Panc1 (cell line): ENCODE data around the gene KLHDC1.

Experiments used
- CTCF ChIP-seq: fragments of 450-650 bp; IDR thresholded peaks from 2 replicates; pipeline ENCODE4 v1.5.1; 2017; ENCODE audit warnings: mild to moderate bottlenecking
- POLR2AphosphoS5 ChIP-seq: IDR thresholded peaks from 2 replicates; pipeline ENCODE4 v1.6.1; 2012; ENCODE audit warnings: mild to moderate bottlenecking, low read depth, low read length, moderate library complexity
- REST ChIP-seq, 2 experiments: IDR thresholded peaks; 2 replicates each; pipeline ENCODE4 v1.6.1; 2011 to 2012; ENCODE audit warnings: low read depth in 2 of 2, control low read depth in 1 of 2, low read length in 1 of 2, mild to moderate bottlenecking in 1 of 2, moderate library complexity in 1 of 2; ENCODE audit not compliant: insufficient read depth in 1 of 2
- SIN3A ChIP-seq: IDR thresholded peaks from 2 replicates; pipeline ENCODE4 v1.6.1; 2012; ENCODE audit warnings: low read depth, mild to moderate bottlenecking, low read length, moderate library complexity, borderline replicate concordance; ENCODE audit not compliant: insufficient read depth
- TCF7L2 ChIP-seq: IDR thresholded peaks from 2 replicates; pipeline ENCODE4 v1.6.1; 2011; ENCODE audit warnings: mild to moderate bottlenecking, low read depth, low read length, inconsistent platforms

GRCh38 chr14:49774106-49774505 is 81.2 kb downstream of the KLHDC1 start:
- TF ChIP-seq CTCF, result no peak
- no peak for TF ChIP-seq TCF7L2
- no peak for TF ChIP-seq POLR2AphosphoS5
- TF ChIP-seq REST (IDR thresholded peaks at IDR 0.05; ENCODE audit: insufficient read depth in 1 of 2, low read depth in 2 of 2, low read length in 1 of 2), result no peak
- TF ChIP-seq SIN3A, result no peak
